ENCODE results near the gene NSD1.

DNA sequence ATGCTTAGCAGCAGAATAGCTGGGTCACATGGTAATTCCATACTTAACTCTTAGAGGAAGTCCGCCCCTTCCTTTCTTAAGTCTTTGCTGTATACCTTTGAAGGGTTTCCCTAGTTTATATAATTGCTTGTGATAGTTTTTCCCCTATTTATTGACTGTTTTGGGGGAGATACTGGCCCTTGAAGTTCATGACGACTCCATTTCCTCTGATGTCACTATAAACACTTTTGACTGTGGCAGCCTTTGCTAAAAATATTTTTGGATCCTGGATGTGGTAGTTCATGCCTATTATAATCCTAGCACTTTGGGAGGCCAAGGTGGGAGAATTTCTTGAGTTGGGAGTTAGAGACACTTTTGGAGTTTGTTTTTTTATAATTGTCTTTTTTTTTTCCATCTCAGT lies 38.4 kb downstream of the NSD1 start:
- TF ChIP-seq CTCF (conservative IDR thresholded peaks at IDR 0.05) (no peak), EZH2 (IDR thresholded peaks at IDR 0.05; ENCODE audit: low read depth) (no peak)
